ENCODE measurements around the gene S100A10. TPM values are rescaled to one million over a fixed set of nuclear protein-coding genes. Genes with fewer than 3 reads are reported as not detected.
A peak's percentile ranks its signal among the peaks of the same experiment; 100 is the strongest.

S100A10 gene
- total RNA-seq, 4 donors from 2014 or later: 74.8 to 153 (median 102) TPM

DNA sequence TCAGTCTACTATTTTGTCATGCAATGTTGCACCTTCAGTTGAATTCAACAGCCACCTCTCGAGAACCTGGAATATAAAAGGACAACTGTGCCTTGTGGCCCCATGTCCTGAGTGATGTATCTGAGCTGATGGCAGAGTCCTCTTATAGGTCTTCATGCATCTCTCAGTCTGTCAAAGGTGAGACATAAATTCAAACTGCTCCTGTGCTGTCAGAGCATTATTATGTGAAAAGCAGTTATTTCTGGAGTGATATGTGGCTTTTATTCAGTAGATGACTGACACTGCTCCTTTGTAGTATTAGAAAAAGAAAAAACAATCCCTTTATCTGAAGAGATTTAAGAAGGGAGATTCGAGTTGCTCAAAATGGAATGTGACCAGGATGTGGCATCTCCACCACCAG, 8.4 kb downstream of the S100A10 start:
- no peak for DNase-seq (ENCODE audit: low spot score in 2 of 2)
- TF ChIP-seq POLR2A (IDR thresholded peaks at IDR 0.05): no peak
- TF ChIP-seq, protein P1, sequence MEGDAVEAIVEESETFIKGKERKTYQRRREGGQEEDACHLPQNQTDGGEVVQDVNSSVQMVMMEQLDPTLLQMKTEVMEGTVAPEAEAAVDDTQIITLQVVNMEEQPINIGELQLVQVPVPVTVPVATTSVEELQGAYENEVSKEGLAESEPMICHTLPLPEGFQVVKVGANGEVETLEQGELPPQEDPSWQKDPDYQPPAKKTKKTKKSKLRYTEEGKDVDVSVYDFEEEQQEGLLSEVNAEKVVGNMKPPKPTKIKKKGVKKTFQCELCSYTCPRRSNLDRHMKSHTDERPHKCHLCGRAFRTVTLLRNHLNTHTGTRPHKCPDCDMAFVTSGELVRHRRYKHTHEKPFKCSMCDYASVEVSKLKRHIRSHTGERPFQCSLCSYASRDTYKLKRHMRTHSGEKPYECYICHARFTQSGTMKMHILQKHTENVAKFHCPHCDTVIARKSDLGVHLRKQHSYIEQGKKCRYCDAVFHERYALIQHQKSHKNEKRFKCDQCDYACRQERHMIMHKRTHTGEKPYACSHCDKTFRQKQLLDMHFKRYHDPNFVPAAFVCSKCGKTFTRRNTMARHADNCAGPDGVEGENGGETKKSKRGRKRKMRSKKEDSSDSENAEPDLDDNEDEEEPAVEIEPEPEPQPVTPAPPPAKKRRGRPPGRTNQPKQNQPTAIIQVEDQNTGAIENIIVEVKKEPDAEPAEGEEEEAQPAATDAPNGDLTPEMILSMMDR (IDR thresholded peaks at IDR 0.05): no peak
- no peak overlapping the region for H3K4me3 ChIP-seq (ENCODE audit: low read depth, poor library complexity, severe bottlenecking)
- intact Hi-C loops (cut with DNase I; ENCODE audit: low total_unique reads): no loop called here
- 88 to 90% methylated on average over 2 of the region's 2 CpGs for WGBS, 2 donors

DNA sequence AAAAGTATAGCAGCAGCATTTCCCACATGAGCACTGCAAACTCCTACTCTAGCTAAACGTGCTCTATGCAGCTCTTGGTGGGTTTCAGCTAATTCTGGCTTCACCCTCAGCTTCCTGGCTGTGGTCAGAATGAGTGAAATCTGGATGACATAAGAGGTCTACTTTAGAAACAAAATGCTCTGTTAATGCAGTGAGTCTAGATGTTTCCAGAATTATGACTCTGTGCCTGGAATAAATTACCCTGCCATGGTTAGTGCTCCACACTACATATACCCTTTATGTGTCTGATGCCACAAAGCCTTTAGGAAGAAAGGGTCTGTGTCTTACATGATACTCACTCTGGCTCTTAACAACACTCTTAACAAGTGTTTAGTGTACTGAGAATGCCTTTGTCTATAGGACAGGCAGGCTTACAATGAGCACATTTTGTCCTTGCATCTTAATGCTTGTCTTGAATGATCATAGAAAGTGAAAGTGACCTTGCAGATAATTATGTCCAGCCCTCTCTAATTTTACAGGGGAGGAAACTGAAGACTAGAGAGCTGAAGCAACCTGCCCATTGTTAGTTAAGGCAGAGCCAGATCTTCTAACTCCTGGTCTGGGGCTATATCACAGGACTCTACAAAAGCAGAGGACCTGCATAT, 9.2 kb downstream of the S100A10 start:
- TF ChIP-seq, protein P1 (IDR thresholded peaks at IDR 0.05): no peak
- no peak overlapping the region for H3K4me3 ChIP-seq (ENCODE audit: low read depth, poor library complexity, severe bottlenecking)
- intact Hi-C loops (cut with DNase I; ENCODE audit: low total_unique reads): no loop called here
- 41 to 67% methylated on average over 1 of the region's 1 CpG for WGBS, 2 donors
- no peak for DNase-seq (ENCODE audit: low spot score in 2 of 2)

DNA sequence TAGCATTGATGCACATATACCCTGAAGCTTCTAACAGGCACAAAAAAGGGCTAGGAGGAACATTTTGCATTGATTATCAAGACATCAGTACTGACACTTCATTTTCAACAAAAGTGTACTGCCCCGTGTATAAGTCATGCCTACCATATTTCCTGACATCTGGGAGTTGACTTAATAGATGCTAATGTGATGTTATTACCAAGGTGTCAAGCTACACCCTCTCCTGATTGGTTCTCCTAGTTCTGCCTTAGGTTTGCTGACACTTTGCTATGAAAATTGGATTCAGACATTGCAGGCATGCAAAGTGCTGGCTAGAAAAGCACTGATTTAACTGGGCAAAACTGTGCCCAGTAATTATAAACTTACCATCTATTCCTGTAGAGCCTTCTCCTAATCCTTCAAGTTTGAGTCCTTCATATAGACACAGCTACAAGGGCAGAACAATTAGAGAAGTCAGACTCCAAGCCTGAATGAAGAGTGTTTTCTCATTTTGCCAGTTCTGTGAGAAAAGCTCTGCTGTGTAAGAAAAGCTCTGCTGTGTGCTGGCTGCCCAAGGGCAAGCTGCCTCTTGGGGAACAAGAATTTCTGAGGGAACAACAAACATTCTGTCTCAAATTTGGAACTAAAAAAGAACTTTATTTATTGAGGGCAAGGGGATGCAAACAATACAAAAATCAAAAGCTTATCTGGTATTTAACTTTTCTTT, 11.2 kb downstream of the S100A10 start:
- H3K4me3 ChIP-seq (ENCODE audit: low read depth, poor library complexity, severe bottlenecking): no peak overlapping the region
- 14 to 22% methylated on average over 1 of the region's 1 CpG for WGBS, 2 donors
- intact Hi-C loops (cut with DNase I; ENCODE audit: low total_unique reads): no loop called here
- DNase-seq (ENCODE audit: low spot score in 2 of 2): no peak
- TF ChIP-seq POLR2A (IDR thresholded peaks at IDR 0.05): no peak
- TF ChIP-seq, protein P1 (IDR thresholded peaks at IDR 0.05): no peak

DNA sequence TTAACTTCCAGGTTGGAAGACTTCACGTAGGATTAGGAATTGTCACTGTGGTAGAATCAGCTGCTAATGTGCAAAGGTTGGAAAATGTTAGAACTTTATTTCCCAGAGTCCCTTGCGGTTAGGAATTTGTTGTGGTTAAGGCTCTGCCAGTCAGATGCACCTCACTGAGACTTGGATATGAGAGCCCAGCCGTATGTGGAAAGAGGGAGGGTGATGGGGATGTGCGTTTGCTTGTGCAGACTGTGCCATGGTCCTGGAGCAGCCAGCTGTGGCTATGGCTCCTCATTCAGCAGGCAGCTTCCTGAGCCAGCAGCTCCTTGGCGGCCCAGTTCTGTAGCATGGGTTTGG, 12.5 kb downstream of the S100A10 start:
- TF ChIP-seq POLR2A (IDR thresholded peaks at IDR 0.05): no peak
- TF ChIP-seq, protein P1 (IDR thresholded peaks at IDR 0.05): no peak
- 41 to 47% methylated on average over 5 of the region's 5 CpGs for WGBS, 2 donors
- no peak overlapping the region for H3K4me3 ChIP-seq (ENCODE audit: low read depth, poor library complexity, severe bottlenecking)
- intact Hi-C loops (cut with DNase I; ENCODE audit: low total_unique reads): no loop called here
- DNase-seq (ENCODE audit: low spot score in 2 of 2): no peak

DNA sequence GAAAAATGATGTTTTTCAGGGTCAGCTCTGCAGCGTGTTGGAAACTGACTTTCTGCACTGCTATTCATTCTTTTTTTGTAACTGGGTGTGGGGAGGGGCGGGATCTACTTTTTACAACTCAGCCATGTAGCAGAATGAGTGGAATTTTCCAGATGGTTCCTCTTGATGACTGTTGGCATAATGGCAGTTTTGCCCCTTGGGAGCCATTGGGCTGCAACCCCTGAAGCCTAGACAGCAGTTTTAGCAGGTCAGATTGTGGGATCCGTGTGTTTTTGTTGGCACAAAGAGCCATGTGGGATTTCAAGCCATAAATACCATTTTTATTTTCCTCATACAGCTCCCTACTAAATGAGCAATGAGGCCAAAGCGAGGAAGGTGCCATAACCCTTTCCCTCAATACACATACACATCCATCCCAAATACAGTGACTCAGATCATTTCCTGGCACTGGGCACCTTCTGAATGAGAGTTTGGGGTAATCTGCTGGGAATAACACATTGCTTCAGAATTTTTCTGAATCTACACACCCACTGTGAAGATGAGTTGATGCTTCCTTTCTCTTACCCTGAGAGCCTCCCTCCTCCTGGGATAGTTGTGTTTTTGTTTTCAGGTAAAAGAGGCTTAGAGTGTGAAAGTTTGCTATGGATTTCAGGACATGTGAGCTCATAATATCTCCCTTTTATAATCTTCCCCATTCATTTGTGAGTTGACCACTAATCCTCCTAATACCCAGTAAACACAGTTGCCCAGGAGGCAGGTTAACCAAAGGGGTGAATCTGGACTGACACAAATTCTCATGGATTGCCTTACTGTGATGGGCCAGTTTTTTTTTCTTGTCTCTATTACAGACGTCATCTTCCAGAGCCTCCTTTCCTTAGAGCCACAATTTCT, 13.1 kb downstream of the S100A10 start:
- no peak overlapping the region for H3K4me3 ChIP-seq (ENCODE audit: low read depth, poor library complexity, severe bottlenecking)
- intact Hi-C loops (cut with DNase I; ENCODE audit: low total_unique reads): no loop called here
- peak; percentile 62 to 88 for DNase-seq (ENCODE audit: low spot score in 2 of 2)
- TF ChIP-seq POLR2A (IDR thresholded peaks at IDR 0.05): no peak
- TF ChIP-seq, protein P1 (IDR thresholded peaks at IDR 0.05): no peak
- WGBS, 2 donors: 25 to 35% methylated on average over 5 of the region's 5 CpGs

Data from lower leg skin (tissue), 4 donors.